Hepatocyte (in vitro differentiated cells): ENCODE results near the gene ADGRV1.
"Not testable (repeated sequence)": the region's sequence is repeated elsewhere in the genome, so short reads cannot be mapped to it uniquely, and the experiment has no call there.

Experiments used
- CTCF ChIP-seq: fragments of 200-600 bp; sonication (generic); IDR thresholded peaks from 2 replicates; pipeline ENCODE4 v1.5.1; 2016; ENCODE audit warnings: antibody characterized with exemption, mild to moderate bottlenecking; ENCODE audit not compliant: poor library complexity
- EZH2phosphoT487 ChIP-seq: fragments of 200-600 bp; sonication (generic); IDR thresholded peaks from one replicate; pipeline ENCODE4 v1.6.1; 2018; ENCODE audit warnings: antibody characterized with exemption, mild to moderate bottlenecking, low read depth, moderate library complexity; ENCODE audit not compliant: unreplicated experiment, severe bottlenecking

- not testable (repeated sequence) for TF ChIP-seq EZH2phosphoT487, CTCF
Observed at GRCh38 chr5:90619762-90620161, 61.2 kb downstream of the ADGRV1 start.
